Activated gamma-delta T cell treated with Interleukin-2 at 50 U/mL for 16 hours (primary cell): ENCODE measurements around the gene ACOX1.
"Not testable (repeated sequence)": the region's sequence is repeated elsewhere in the genome, so short reads cannot be mapped to it uniquely, and the experiment has no call there.

Source experiments
- DNase-seq: peaks from one replicate; pipeline ENCODE4 v3.0.0-alpha.2; 2020

ACOX1 gene

GRCh38 chr17:75979705-75980187, 780 bp upstream of the ACOX1 start:
- no peak for DNase-seq

- DNase-seq = no peak
Measured at GRCh38 chr17:75976175-75976848, 2.7 kb downstream of the ACOX1 start.

GRCh38 chr17:75975757-75976174, 3.2 kb downstream of the ACOX1 start:
- DNase-seq = no peak

GRCh38 chr17:75975187-75975586, 3.8 kb downstream of the ACOX1 start:
- not testable (repeated sequence) for DNase-seq

- no peak for DNase-seq
Measured at GRCh38 chr17:75970626-75971025, 8.3 kb downstream of the ACOX1 start.

- DNase-seq = no peak
Measured at GRCh38 chr17:75970011-75970523, 8.9 kb downstream of the ACOX1 start.

GRCh38 chr17:75969044-75969443, 9.9 kb downstream of the ACOX1 start:
- DNase-seq = not testable (repeated sequence)

GRCh38 chr17:75965468-75965867, 13.5 kb downstream of the ACOX1 start:
- no peak for DNase-seq

GRCh38 chr17:75959839-75960511, 19.0 kb downstream of the ACOX1 start:
- DNase-seq = no peak

GRCh38 chr17:75959051-75959838, 19.7 kb downstream of the ACOX1 start:
- DNase-seq = no peak

GRCh38 chr17:75950855-75951554, 28.0 kb downstream of the ACOX1 start:
- no peak for DNase-seq

GRCh38 chr17:75950421-75950820, 28.5 kb downstream of the ACOX1 start:
- no peak for DNase-seq

GRCh38 chr17:75945211-75945610, 33.8 kb downstream of the ACOX1 start:
- DNase-seq = no peak

- no peak for DNase-seq
Measured at GRCh38 chr17:75943491-75943890, 35.5 kb downstream of the ACOX1 start.

GRCh38 chr17:75942473-75942872, 36.5 kb downstream of the ACOX1 start:
- no peak for DNase-seq

GRCh38 chr17:75941442-75941819, 37.5 kb downstream of the ACOX1 start:
- no peak for DNase-seq

GRCh38 chr17:75940727-75941441, 38.1 kb downstream of the ACOX1 start, which contains the start of gene FBF1:
FBF1 (minus strand) TSS chr17:75941042; CDS start chr17:75938149, 2,893 bp downstream.
- peak; percentile 83 for DNase-seq

GRCh38 chr17:75937652-75938051, 41.3 kb downstream of the ACOX1 start:
- DNase-seq = no peak

- no peak for DNase-seq
Measured at GRCh38 chr17:75933808-75934207, 45.2 kb downstream of the ACOX1 start.

- DNase-seq = no peak
Measured at GRCh38 chr17:75932852-75933251, 46.1 kb downstream of the ACOX1 start.

- no peak for DNase-seq
Measured at GRCh38 chr17:75931062-75931461, 47.9 kb downstream of the ACOX1 start.
